Liver (tissue), 9 donors: Measurements from ENCODE around the gene KCNN3. TPM values are rescaled to one million over a fixed set of nuclear protein-coding genes. Genes with fewer than 3 reads are reported as not detected.

Experiments used
- DNase-seq: peaks from one replicate; pipeline ENCODE4 v3.0.0-alpha.2; 2017; ENCODE audit warnings: low spot score
- H3K27ac ChIP-seq, 2 donors: one replicate each; pipeline ENCODE4 v1.7.0; 2013; ENCODE audit warnings: inconsistent platforms in 2 of 2, low read length in 2 of 2, control low read depth in 1 of 2, low read depth in 1 of 2, mild to moderate bottlenecking in 1 of 2
- H3K27me3 ChIP-seq, 4 donors: one replicate each; pipeline versions ENCODE4 v1.6.1 to v1.7.0; 2013; ENCODE audit warnings: low read length in 3 of 4, inconsistent platforms in 1 of 4, mild to moderate bottlenecking in 1 of 4, moderate library complexity in 1 of 4; ENCODE audit not compliant: control insufficient read depth in 4 of 4, insufficient read depth in 4 of 4
- H3K36me3 ChIP-seq, 4 donors: one replicate each; pipeline versions ENCODE4 v1.6.1 to v1.7.0; 2013; ENCODE audit warnings: low read length in 3 of 4, mild to moderate bottlenecking in 3 of 4, low read depth in 1 of 4, moderate library complexity in 1 of 4; ENCODE audit not compliant: control insufficient read depth in 4 of 4, insufficient read depth in 3 of 4
- H3K4me1 ChIP-seq, 4 donors: one replicate each; pipeline versions ENCODE4 v1.6.1 to v1.7.0; 2013; ENCODE audit warnings: low read length in 3 of 4, mild to moderate bottlenecking in 3 of 4, moderate library complexity in 1 of 4; ENCODE audit not compliant: control insufficient read depth in 4 of 4, insufficient read depth in 4 of 4
- H3K4me3 ChIP-seq, 3 donors: one replicate each; pipeline versions ENCODE4 v1.6.1 to v1.7.0; 2013; ENCODE audit warnings: low read length in 3 of 3, control low read depth in 1 of 3, low read depth in 1 of 3, mild to moderate bottlenecking in 1 of 3
- H3K9ac ChIP-seq, 2 donors: one replicate each; pipeline ENCODE4 v1.7.0; 2013; ENCODE audit warnings: low read length in 2 of 2, mild to moderate bottlenecking in 2 of 2, moderate library complexity in 2 of 2, control low read depth in 1 of 2, low read depth in 1 of 2
- H3K9me3 ChIP-seq, 4 donors: one replicate each; pipeline versions ENCODE4 v1.6.1 to v1.7.0; 2013; ENCODE audit warnings: low read length in 3 of 4; ENCODE audit not compliant: control insufficient read depth in 4 of 4
- EGR1 ChIP-seq, 2 donors: IDR thresholded peaks; 2 replicates each; pipeline ENCODE4 v1.6.1; 2016 to 2018; ENCODE audit warnings: antibody characterized with exemption in 2 of 2, low read depth in 2 of 2
- FOXA1 ChIP-seq: IDR thresholded peaks from 2 replicates; pipeline ENCODE4 v1.6.1; 2016; ENCODE audit warnings: antibody characterized with exemption
- FOXA2 ChIP-seq: IDR thresholded peaks from 2 replicates; pipeline ENCODE4 v1.6.1; 2016; ENCODE audit warnings: antibody characterized with exemption
- GABPA ChIP-seq, 2 donors: IDR thresholded peaks in 1 of 2; conservative IDR thresholded peaks in 1 of 2; 2 replicates each; pipeline ENCODE4 v1.6.1; 2016; ENCODE audit warnings: antibody characterized with exemption in 2 of 2, mild to moderate bottlenecking in 1 of 2, moderate library complexity in 1 of 2
- HNF4A ChIP-seq, 2 donors: conservative IDR thresholded peaks; 2 replicates each; pipeline ENCODE4 v1.6.1; 2016; ENCODE audit warnings: antibody characterized with exemption in 2 of 2, mild to moderate bottlenecking in 2 of 2
- HNF4G ChIP-seq: IDR thresholded peaks from 2 replicates; pipeline ENCODE4 v1.6.1; 2016; ENCODE audit warnings: antibody characterized with exemption
- JUND ChIP-seq, 2 donors: IDR thresholded peaks; 2 replicates each; pipeline ENCODE4 v1.6.1; 2016; ENCODE audit warnings: antibody characterized with exemption in 2 of 2
- NR2F2 ChIP-seq: IDR thresholded peaks from 2 replicates; pipeline ENCODE4 v1.6.1; 2016; ENCODE audit warnings: antibody characterized with exemption
- RAD21 ChIP-seq, 2 donors: IDR thresholded peaks; 2 replicates each; pipeline ENCODE4 v1.6.1; 2016; ENCODE audit warnings: antibody characterized with exemption in 2 of 2, mild to moderate bottlenecking in 2 of 2
- RXRA ChIP-seq, 2 donors: IDR thresholded peaks; 2 replicates each; pipeline ENCODE4 v1.6.1; 2017 to 2018; ENCODE audit warnings: antibody characterized with exemption in 2 of 2, mild to moderate bottlenecking in 1 of 2
- SP1 ChIP-seq: IDR thresholded peaks from 2 replicates; pipeline ENCODE4 v1.6.1; 2018; ENCODE audit warnings: antibody characterized with exemption, mild to moderate bottlenecking
- TAF1 ChIP-seq: conservative IDR thresholded peaks from 2 replicates; pipeline ENCODE4 v1.6.1; 2016; ENCODE audit warnings: antibody characterized with exemption, mild to moderate bottlenecking
- YY1 ChIP-seq: IDR thresholded peaks from 2 replicates; pipeline ENCODE4 v1.6.1; 2016; ENCODE audit warnings: antibody characterized with exemption, mild to moderate bottlenecking
- WGBS: extraction: QIAGEN DNeasy Blood & Tissue Kit; methylation state at CpG from one replicate; pipeline ENCODE4 v1.1.7; 2013; 5-methylcytosine and 5-hydroxymethylcytosine counted together
- polyA plus RNA-seq, 2 donors: library from polyadenylated mRNA; stranded (reverse) in 1 of 2; unstranded in 1 of 2; fragments of 200-250 nt in 1 of 2; fragments of >200 nt in 1 of 2; fragmentation: Nextera tagmentation in 1 of 2; extraction: Ambion mirVana in 1 of 2; gene quantifications; one replicate each; pipeline versions ENCODE4 v1.2.1 to v1.2.3, GENCODE V29; 2013 to 2015
- total RNA-seq, 2 donors: library from RNA; depleted of rRNA; stranded (reverse); fragments of >200 nt; gene quantifications; one replicate each; pipeline ENCODE4 v1.2.3, GENCODE V29; 2014
- TF ChIP-seq, protein P1 (sequence below): IDR thresholded peaks from 2 replicates; pipeline ENCODE4 v1.6.1; 2016; ENCODE audit warnings: antibody characterized with exemption
- TF ChIP-seq, protein P2 (sequence below): fragments of 150-350 bp; IDR thresholded peaks from 2 replicates; pipeline ENCODE4 v1.5.1; 2017; ENCODE audit warnings: improper control_type of control experiment, low read depth, low read length; ENCODE audit not compliant: missing input control
- TF ChIP-seq, protein P3 (sequence below): IDR thresholded peaks from 2 replicates; pipeline ENCODE4 v1.6.1; 2016; ENCODE audit warnings: antibody characterized with exemption
- TF ChIP-seq, protein P4 (sequence below): IDR thresholded peaks from 2 replicates; pipeline ENCODE4 v1.6.1; 2016; ENCODE audit warnings: antibody characterized with exemption, mild to moderate bottlenecking
- TF ChIP-seq, protein P5 (sequence below): IDR thresholded peaks from 2 replicates; pipeline ENCODE4 v1.6.1; 2016; ENCODE audit warnings: antibody characterized with exemption
- donor health status: healthy.
- donor health status: healthy.
- donor health status: healthy.
- donor health status: healthy.
- donor health status: healthy.

The KCNN3 gene
- total and polyA plus RNA-seq, 4 donors, result 0.09 to 0.68 (median 0.15) TPM

DNA sequence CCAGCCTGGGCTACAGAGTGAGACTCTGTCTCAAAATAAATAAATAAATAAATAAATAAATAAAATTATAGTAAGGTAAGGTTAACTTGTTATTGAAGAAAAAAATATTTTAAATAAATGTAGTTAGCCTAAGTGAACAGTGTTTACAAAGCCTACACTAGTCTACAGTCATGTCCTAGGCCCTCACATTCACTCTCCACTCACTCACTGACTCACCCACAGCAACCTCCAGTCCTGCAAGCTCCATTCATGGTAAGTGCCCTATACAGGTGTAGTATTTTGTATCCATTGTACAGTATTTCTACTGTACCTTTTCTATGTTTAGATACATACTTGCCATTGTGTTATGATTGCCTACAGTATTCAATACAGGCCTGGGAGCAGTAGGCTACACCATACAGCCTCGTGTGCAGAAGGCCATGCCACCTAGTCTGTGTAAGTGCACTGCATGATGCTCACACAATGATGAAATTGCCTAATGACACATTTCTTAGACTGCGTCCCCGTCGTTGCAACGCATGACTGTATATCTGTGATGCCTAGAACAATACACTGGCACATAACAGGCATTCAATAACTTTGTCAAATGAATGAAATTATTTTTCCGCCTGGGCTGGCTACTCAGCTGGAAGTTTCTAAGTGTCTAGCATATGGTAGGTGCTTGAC, 14.8 kb downstream of the KCNN3 start:
- Histone ChIP-seq H3K4me1 (no peaks in the 10 kb centered on the region), H3K27me3 (no peaks in the 10 kb centered on the region), H3K9me3 (no peaks in the 10 kb centered on the region), H3K27ac (no peak overlapping the region), H3K9ac (no peak overlapping the region), H3K36me3 (no peaks in the 10 kb centered on the region), H3K4me3 (no peak overlapping the region)
- WGBS, result 79% methylated on average over 6 of the region's 6 CpGs
- TF ChIP-seq GABPA (IDR thresholded peaks at IDR 0.05 in 1 of 2, conservative IDR thresholded peaks at IDR 0.05 in 1 of 2), result no peak
- TF ChIP-seq NR2F2, result no peak
- TF ChIP-seq, protein P1, sequence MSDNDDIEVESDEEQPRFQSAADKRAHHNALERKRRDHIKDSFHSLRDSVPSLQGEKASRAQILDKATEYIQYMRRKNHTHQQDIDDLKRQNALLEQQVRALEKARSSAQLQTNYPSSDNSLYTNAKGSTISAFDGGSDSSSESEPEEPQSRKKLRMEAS, result no peak
- TF ChIP-seq RAD21 (IDR thresholded peaks at IDR 0.05), result no peak
- TF ChIP-seq, protein P2, sequence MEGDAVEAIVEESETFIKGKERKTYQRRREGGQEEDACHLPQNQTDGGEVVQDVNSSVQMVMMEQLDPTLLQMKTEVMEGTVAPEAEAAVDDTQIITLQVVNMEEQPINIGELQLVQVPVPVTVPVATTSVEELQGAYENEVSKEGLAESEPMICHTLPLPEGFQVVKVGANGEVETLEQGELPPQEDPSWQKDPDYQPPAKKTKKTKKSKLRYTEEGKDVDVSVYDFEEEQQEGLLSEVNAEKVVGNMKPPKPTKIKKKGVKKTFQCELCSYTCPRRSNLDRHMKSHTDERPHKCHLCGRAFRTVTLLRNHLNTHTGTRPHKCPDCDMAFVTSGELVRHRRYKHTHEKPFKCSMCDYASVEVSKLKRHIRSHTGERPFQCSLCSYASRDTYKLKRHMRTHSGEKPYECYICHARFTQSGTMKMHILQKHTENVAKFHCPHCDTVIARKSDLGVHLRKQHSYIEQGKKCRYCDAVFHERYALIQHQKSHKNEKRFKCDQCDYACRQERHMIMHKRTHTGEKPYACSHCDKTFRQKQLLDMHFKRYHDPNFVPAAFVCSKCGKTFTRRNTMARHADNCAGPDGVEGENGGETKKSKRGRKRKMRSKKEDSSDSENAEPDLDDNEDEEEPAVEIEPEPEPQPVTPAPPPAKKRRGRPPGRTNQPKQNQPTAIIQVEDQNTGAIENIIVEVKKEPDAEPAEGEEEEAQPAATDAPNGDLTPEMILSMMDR, result no peak
- TF ChIP-seq, protein P3, sequence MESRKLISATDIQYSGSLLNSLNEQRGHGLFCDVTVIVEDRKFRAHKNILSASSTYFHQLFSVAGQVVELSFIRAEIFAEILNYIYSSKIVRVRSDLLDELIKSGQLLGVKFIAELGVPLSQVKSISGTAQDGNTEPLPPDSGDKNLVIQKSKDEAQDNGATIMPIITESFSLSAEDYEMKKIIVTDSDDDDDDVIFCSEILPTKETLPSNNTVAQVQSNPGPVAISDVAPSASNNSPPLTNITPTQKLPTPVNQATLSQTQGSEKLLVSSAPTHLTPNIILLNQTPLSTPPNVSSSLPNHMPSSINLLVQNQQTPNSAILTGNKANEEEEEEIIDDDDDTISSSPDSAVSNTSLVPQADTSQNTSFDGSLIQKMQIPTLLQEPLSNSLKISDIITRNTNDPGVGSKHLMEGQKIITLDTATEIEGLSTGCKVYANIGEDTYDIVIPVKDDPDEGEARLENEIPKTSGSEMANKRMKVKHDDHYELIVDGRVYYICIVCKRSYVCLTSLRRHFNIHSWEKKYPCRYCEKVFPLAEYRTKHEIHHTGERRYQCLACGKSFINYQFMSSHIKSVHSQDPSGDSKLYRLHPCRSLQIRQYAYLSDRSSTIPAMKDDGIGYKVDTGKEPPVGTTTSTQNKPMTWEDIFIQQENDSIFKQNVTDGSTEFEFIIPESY, result no peak
- TF ChIP-seq YY1, result no peak
- no peak for TF ChIP-seq FOXA2
- no peak for TF ChIP-seq EGR1 (IDR thresholded peaks at IDR 0.05; ENCODE audit: low read depth in 2 of 2)
- TF ChIP-seq, protein P4, sequence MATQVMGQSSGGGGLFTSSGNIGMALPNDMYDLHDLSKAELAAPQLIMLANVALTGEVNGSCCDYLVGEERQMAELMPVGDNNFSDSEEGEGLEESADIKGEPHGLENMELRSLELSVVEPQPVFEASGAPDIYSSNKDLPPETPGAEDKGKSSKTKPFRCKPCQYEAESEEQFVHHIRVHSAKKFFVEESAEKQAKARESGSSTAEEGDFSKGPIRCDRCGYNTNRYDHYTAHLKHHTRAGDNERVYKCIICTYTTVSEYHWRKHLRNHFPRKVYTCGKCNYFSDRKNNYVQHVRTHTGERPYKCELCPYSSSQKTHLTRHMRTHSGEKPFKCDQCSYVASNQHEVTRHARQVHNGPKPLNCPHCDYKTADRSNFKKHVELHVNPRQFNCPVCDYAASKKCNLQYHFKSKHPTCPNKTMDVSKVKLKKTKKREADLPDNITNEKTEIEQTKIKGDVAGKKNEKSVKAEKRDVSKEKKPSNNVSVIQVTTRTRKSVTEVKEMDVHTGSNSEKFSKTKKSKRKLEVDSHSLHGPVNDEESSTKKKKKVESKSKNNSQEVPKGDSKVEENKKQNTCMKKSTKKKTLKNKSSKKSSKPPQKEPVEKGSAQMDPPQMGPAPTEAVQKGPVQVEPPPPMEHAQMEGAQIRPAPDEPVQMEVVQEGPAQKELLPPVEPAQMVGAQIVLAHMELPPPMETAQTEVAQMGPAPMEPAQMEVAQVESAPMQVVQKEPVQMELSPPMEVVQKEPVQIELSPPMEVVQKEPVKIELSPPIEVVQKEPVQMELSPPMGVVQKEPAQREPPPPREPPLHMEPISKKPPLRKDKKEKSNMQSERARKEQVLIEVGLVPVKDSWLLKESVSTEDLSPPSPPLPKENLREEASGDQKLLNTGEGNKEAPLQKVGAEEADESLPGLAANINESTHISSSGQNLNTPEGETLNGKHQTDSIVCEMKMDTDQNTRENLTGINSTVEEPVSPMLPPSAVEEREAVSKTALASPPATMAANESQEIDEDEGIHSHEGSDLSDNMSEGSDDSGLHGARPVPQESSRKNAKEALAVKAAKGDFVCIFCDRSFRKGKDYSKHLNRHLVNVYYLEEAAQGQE, result no peak
- TF ChIP-seq HNF4G, result no peak
- TF ChIP-seq SP1, result no peak
- no peak for TF ChIP-seq RXRA (IDR thresholded peaks at IDR 0.05)
- TF ChIP-seq TAF1, result no peak
- no peak for TF ChIP-seq JUND (IDR thresholded peaks at IDR 0.05)
- TF ChIP-seq HNF4A (conservative IDR thresholded peaks at IDR 0.05), result no peak
- no peak for TF ChIP-seq FOXA1
- TF ChIP-seq, protein P5, sequence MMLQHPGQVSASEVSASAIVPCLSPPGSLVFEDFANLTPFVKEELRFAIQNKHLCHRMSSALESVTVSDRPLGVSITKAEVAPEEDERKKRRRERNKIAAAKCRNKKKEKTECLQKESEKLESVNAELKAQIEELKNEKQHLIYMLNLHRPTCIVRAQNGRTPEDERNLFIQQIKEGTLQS, result no peak
- DNase-seq, result no peak
